RWPE2 (cell line): ENCODE measurements around the gene TIMM10B.

Source experiments
- ATAC-seq: fragments of 200-7000 bp; cut with Tn5 transposase; 3 replicates; pipeline ENCODE4 v1.9.1; 2021; ENCODE audit warnings: low read depth
- DNase-seq: peaks from one replicate; pipeline ENCODE4 v3.0.0-alpha.2; 2020; ENCODE audit warnings: low spot score
- H3K27ac ChIP-seq: fragments of 450-650 bp; 2 replicates; pipeline ENCODE4 v1.5.1; 2017; ENCODE audit warnings: mild to moderate bottlenecking; ENCODE audit not compliant: poor library complexity, severe bottlenecking
- H3K27me3 ChIP-seq: fragments of 250-450 bp; sonication (Bioruptor Pico); 2 replicates; pipeline ENCODE4 v1.5.1; 2021; ENCODE audit warnings: mild to moderate bottlenecking, moderate library complexity; ENCODE audit not compliant: insufficient read depth, poor library complexity, severe bottlenecking
- H3K36me3 ChIP-seq: fragments of 250-450 bp; sonication (Bioruptor Pico); 2 replicates; pipeline ENCODE4 v1.5.1; 2020; ENCODE audit warnings: low read depth, mild to moderate bottlenecking, moderate library complexity
- H3K4me1 ChIP-seq: fragments of 250-450 bp; sonication (Bioruptor Pico); 2 replicates; pipeline ENCODE4 v1.5.1; 2021; ENCODE audit warnings: mild to moderate bottlenecking, moderate library complexity; ENCODE audit not compliant: insufficient read depth, poor library complexity, severe bottlenecking
- H3K4me3 ChIP-seq: fragments of 250-450 bp; sonication (Bioruptor Pico); 2 replicates; pipeline ENCODE4 v1.5.1; 2021; ENCODE audit warnings: mild to moderate bottlenecking, moderate library complexity; ENCODE audit not compliant: severe bottlenecking
- H3K9me3 ChIP-seq: fragments of 250-450 bp; sonication (Bioruptor Pico); 2 replicates; pipeline ENCODE4 v1.5.1; 2021; ENCODE audit warnings: mild to moderate bottlenecking, moderate library complexity; ENCODE audit not compliant: severe bottlenecking
- CTCF ChIP-seq: fragments of 450-650 bp; IDR thresholded peaks from one replicate; pipeline ENCODE4 v1.5.1; 2017; ENCODE audit warnings: mild to moderate bottlenecking, moderate library complexity; ENCODE audit not compliant: poor library complexity, severe bottlenecking

TIMM10B gene

GRCh38 chr11:6488342-6488741, 7.0 kb downstream of the TIMM10B start:
- no peak overlapping the region for H3K4me3 ChIP-seq
- no peaks in the 10 kb centered on the region for H3K4me1 ChIP-seq
- no peak overlapping the region for H3K27ac ChIP-seq
- H3K27me3 ChIP-seq, result no peaks in the 10 kb centered on the region
- H3K36me3 ChIP-seq, result peaks cover 74% of the 10 kb centered on the region
- TF ChIP-seq CTCF, result no peak
- no peaks in the 10 kb centered on the region for H3K9me3 ChIP-seq
- DNase-seq (no peak), ATAC-seq (no peak)

GRCh38 chr11:6488821-6489220, 7.5 kb downstream of the TIMM10B start:
- DNase-seq (no peak), ATAC-seq (no peak)
- Histone ChIP-seq H3K36me3 (peaks cover 74% of the 10 kb centered on the region), H3K4me3 (no peak overlapping the region), H3K9me3 (no peaks in the 10 kb centered on the region), H3K27ac (no peak overlapping the region), H3K27me3 (no peaks in the 10 kb centered on the region), H3K4me1 (no peaks in the 10 kb centered on the region)
- no peak for TF ChIP-seq CTCF

GRCh38 chr11:6489306-6489705, 8.0 kb downstream of the TIMM10B start:
- Histone ChIP-seq H3K4me3 (no peak overlapping the region), H3K4me1 (no peaks in the 10 kb centered on the region), H3K9me3 (no peaks in the 10 kb centered on the region), H3K27me3 (no peaks in the 10 kb centered on the region), H3K27ac (no peak overlapping the region), H3K36me3 (peaks cover 73% of the 10 kb centered on the region)
- TF ChIP-seq CTCF, result no peak
- ATAC-seq (no peak), DNase-seq (no peak)

- Histone ChIP-seq H3K4me3 (no peak within 1 kb of the TSS), H3K9me3 (no peaks in the 10 kb centered on the region), H3K27ac (no peak within 1 kb of the TSS), H3K36me3 (peaks cover 50% of the 10 kb centered on the region), H3K4me1 (no peaks in the 10 kb centered on the region), H3K27me3 (no peaks in the 10 kb centered on the region)
- no peak for DNase-seq
- no peak for TF ChIP-seq CTCF
- ATAC-seq, result no peak
Measured at GRCh38 chr11:6497069-6497839, 16.0 kb downstream of the TIMM10B start, which contains the start of gene DNHD1. Gene DNHD1, plus strand, starts transcription at chr11:6497280. Its CDS starts 936 bp downstream, at chr11:6498216.

- ATAC-seq, result no peak
- Histone ChIP-seq H3K4me1 (no peaks in the 10 kb centered on the region), H3K4me3 (no peak overlapping the region), H3K27ac (no peak overlapping the region), H3K9me3 (no peaks in the 10 kb centered on the region), H3K36me3 (peaks cover 47% of the 10 kb centered on the region), H3K27me3 (no peaks in the 10 kb centered on the region)
- DNase-seq, result no peak
- TF ChIP-seq CTCF, result no peak
Measured at GRCh38 chr11:6498121-6498520, 16.8 kb downstream of the TIMM10B start.
